LNCaP clone FGC (cell line): ENCODE results near the gene CD247.

Experiments used
- DNase-seq: peaks from one replicate; pipeline ENCODE4 v3.0.0-alpha.2; 2011; ENCODE audit warnings: low read depth
- H3K4me3 ChIP-seq: 2 replicates; pipeline ENCODE4 v1.5.1; 2011; ENCODE audit warnings: mild to moderate bottlenecking, low read depth, low read length, control low read depth
- TF ChIP-seq, protein P1 (sequence below): IDR thresholded peaks from 2 replicates; pipeline ENCODE4 v1.5.1; 2012; ENCODE audit warnings: mild to moderate bottlenecking; ENCODE audit not compliant: control insufficient read depth, insufficient read depth; ENCODE audit errors: extremely low read depth

The CD247 gene

DNA sequence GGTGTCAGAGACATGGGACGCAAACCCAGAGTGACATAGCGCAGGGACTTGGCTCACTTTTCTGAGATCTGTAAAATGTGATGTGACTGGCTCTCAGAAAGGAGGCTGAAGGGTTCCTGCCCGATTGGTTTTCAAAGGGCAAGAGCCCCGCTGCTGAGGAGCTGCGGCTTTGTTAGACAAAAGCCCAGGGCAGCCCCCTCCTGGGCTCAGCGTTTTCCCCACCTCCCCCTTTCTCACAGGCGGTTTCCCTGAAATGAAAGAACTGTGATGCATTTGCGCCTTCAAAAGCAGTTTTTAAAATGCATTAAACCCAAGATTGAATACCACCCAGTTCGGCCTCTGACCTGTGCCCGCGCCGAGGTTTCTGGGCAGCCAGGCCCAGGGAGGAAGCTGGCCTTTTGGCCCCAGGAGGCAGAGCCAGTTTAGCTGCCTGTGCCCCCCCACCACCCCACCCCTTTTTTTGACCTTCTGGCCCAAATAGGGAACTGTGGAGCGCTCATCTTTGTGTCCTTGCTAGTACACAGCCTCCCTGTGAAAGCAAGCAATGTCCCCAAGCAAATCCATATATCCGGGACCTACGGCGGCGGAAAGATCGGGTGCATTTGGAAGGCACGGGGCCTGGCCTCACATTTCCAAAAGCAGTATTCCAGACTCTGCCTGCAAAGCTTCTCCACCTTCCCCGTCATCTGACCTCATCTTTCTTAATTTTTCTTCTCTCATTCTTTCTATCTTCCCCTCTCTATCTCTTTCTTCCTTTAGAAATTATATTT lies 28.6 kb downstream of the CD247 start:
- DNase-seq = no peak
- TF ChIP-seq, protein P1, sequence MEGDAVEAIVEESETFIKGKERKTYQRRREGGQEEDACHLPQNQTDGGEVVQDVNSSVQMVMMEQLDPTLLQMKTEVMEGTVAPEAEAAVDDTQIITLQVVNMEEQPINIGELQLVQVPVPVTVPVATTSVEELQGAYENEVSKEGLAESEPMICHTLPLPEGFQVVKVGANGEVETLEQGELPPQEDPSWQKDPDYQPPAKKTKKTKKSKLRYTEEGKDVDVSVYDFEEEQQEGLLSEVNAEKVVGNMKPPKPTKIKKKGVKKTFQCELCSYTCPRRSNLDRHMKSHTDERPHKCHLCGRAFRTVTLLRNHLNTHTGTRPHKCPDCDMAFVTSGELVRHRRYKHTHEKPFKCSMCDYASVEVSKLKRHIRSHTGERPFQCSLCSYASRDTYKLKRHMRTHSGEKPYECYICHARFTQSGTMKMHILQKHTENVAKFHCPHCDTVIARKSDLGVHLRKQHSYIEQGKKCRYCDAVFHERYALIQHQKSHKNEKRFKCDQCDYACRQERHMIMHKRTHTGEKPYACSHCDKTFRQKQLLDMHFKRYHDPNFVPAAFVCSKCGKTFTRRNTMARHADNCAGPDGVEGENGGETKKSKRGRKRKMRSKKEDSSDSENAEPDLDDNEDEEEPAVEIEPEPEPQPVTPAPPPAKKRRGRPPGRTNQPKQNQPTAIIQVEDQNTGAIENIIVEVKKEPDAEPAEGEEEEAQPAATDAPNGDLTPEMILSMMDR = no peak
- H3K4me3 ChIP-seq = no peak overlapping the region

DNA sequence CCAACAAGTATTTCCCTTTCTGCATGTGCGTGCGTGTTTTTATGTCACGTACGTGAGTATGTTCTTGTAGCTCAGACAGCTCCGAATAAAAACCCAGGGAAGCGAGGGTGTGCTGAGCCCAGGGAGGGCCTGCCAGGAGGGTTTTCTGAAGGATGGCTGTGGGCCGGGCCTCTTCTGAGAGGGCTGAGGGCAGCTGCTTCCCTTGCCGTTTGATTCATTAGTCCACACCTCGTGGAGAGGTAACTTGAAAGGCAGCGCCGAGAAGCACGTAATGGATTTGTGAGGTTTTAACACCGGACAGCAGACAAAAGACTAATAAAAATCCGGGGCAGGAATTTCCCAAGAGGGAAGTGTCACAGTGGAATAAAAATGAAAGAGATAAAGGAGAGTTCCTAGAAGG lies 29.5 kb downstream of the CD247 start:
- H3K4me3 ChIP-seq = no peak overlapping the region
- DNase-seq = no peak
- TF ChIP-seq, protein P1 = no peak

DNA sequence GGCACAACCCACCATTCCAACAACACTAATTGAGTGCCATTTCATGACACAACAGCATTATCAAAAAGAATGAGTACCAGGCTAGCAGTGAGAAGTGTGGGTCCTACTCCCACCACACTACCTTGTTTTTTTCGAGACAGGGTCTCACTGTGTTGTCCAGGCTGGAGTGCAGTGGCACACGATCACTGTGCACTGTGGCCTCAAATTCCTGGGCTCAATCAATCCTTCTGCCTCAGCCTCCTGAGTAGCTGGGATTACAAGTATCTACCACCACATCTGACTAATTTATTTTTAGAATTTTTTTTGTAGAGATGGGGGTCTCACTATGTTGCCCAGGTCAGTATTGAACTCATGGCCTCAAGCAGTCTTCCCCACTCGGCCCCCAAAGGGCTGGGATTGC lies 30.7 kb downstream of the CD247 start:
- H3K4me3 ChIP-seq = no peak overlapping the region
- TF ChIP-seq, protein P1 = no peak
- no peak for DNase-seq

DNA sequence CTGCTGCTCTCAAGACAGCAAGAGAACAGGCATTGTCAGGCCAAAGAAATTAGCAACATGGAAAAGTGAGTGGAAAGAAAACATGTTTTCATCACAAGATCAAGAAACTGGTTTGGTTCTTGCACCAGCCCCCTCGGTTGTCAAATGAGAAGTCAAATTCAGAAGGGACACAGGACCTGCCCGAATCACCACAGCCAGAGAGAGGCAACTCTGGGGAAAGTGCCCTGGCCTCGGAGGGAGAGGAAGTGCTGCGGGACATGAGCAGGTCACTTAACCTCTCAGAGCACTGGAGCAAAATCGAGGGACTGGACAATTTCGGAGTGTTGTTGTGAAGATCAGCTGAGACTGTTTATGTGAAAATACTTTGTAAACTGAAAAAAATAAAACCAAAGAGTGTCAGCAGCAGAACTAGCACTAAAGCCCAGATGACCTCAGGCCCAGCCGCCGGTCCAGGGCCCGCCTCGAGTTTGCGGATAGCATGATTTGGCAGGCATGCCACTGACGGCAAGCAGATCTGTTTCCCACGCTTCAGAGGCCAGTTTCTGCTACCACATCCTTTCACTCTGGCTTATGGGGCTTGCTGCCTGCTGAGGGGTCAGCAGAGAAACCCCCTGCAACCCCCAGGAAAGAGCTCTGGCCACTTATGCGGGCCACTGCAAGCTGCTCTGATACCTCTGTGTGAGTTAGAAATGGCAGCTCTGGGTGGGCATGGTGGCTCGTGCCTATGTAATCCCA lies 32.1 kb downstream of the CD247 start:
- H3K4me3 ChIP-seq = no peak overlapping the region
- no peak for DNase-seq
- TF ChIP-seq, protein P1 = no peak

DNA sequence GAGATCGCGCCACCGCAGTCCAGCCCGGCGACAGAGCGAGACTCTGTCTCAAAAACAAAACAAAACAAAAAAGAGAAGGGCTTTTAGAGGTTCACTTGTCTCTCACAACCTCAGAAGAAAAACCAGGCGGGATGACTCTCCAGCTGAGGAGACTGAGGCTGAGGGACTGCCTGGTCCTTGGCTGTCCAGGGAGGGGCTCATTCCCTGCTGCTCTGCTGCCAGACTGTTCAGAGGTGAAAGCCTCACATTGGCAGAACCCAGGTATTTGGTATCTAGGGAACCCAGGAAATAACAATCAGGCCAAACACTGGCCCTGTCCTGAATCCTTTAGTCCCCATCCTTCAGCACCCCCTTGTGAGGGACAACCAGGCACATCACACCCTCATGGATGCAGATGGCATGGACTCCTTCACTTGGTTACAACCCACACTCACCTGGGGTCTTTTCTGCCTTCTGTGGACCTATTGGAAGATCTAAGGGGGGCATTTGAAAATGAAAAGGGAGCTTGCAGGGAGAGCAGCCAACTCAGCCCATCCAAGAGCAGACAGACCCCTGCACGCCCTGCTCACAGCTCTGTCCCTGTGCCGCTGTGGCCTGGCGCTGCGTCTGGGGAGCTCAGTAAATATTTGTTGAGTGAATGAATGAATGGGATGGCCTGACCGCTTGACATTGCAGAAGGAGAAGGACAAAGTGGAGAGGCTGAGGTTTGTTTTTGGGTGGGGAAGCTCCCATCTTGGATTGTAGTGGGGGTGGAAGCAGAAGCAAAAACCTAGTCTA lies 33.4 kb downstream of the CD247 start:
- DNase-seq = no peak
- TF ChIP-seq, protein P1 = no peak

DNA sequence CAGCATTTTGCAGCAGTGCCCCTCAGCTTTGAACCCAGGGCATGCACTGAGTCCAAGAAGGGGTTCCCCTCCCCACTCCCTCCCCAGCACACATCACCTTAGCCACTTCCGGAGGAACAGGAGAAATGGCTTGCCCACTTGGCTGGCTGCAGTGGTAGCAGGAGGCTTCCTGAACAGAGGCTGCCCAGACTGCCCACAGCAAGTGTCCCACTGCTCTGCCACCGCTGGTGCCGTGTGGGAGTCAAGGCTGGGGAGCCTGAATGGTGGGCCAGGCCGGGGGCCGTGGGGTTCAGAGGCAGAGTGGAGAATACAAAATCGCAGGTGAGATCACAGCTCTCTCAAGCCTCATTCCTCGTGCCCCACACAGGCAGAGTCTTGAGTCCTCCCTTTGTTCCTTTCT lies 34.5 kb downstream of the CD247 start:
- TF ChIP-seq, protein P1 = no peak
- no peak overlapping the region for H3K4me3 ChIP-seq
- no peak for DNase-seq

More for the DNA sequence above, 33.4 kb downstream of the CD247 start:
- no peak overlapping the region for H3K4me3 ChIP-seq
